HG03571 (cell line): Measurements from ENCODE around the gene FOXO3.
"Not testable (repeated sequence)": the region's sequence is repeated elsewhere in the genome, so short reads cannot be mapped to it uniquely, and the experiment has no call there.

Experiments
- ATAC-seq: cut with Tn5 transposase; IDR thresholded peaks from one replicate; pipeline ENCODE4 v1.9.1; 2021; ENCODE audit not compliant: unreplicated experiment

The FOXO3 gene

DNA sequence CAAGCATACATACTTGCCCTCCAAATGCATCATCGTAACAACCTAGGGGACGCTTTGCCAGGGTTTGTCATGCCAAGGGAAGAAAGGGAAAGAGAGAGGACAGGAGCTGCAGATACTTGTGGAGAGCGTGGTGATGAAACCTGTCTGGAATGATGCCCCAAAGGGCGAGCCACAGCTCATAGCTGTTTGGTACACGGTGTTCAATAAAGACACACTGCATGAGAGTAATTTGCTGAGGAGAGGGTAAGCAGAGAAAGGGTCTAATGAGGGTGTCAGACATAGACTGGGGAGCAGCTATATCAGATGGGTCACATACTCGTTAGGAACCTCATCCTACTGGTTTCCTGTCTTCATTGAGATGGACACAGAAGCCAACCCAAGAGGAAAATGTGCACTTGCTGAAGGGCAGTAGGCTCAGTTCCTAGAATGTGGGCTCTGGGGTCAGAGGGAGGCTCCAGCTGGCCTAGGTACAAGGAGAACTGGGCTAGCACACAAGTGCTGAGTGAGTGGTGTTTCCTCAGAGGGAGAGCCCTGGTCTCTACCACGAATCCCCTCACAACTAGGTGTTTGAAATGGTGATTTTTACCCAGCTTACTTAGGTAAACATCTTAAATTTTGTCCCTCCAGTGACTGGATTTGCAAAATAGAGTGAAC, 5.2 kb upstream of the FOXO3 start:
- ATAC-seq: no peak

DNA sequence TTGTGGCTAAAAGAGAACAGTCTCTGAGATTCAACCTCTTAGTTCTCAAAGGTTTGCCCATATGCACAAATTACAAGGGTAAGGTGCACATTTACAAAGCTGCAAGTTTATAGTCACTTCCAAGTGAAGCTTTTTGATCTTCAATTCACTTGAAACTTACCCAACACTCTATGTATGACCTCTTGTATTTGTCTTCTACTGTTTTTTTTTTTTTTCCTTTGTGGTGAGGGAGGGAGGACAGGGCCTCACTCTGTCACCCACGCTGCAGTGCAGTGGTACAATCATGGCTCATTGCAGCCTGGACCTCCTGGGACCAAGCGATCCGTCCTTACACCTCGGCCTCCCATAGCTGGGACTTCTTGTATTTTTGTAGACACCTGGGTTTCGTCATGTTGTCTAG, 4.5 kb upstream of the FOXO3 start:
- ATAC-seq: no peak

- ATAC-seq: no peak
These were observed 3.7 kb upstream of the FOXO3 start for GRCh38 chr6:108556866-108557493.

- ATAC-seq: no peak
These were observed 3.0 kb upstream of the FOXO3 start for GRCh38 chr6:108557494-108558371.

DNA sequence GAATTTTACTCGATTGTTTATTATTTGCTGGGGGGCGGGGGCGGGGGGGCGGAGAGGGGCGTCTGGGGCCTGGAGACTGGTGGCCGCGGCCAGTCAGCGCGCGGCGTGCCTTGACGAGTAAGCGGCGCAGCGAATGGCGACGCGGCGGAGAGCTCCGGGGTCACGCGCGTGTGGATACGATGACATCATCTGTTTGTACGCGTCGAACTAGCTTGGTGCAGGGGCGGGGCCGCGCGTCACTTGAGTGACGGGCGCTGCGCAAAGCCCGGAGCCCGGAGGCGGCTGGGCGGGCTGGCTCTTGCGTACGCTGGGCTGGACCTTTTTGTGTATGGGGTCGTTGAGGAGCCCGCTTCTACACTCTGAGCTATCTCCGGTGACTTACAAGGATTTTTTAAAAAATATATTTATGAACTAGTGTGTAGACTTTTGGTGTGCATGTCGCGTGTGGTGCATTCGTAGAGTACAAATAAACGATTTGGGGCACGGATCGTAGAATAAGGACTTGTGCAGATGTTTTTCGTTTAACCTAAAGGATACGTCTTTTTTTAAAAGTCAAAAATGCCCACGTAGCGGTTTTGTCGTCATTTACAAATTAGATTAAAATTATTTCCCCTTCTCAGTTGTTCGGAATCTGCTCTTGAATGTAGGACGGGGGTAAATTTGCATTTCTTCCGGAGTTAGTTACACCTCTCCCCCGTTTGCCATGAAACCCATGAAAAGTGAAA, 2.2 kb upstream of the FOXO3 start:
- peak; percentile 52 for ATAC-seq

DNA sequence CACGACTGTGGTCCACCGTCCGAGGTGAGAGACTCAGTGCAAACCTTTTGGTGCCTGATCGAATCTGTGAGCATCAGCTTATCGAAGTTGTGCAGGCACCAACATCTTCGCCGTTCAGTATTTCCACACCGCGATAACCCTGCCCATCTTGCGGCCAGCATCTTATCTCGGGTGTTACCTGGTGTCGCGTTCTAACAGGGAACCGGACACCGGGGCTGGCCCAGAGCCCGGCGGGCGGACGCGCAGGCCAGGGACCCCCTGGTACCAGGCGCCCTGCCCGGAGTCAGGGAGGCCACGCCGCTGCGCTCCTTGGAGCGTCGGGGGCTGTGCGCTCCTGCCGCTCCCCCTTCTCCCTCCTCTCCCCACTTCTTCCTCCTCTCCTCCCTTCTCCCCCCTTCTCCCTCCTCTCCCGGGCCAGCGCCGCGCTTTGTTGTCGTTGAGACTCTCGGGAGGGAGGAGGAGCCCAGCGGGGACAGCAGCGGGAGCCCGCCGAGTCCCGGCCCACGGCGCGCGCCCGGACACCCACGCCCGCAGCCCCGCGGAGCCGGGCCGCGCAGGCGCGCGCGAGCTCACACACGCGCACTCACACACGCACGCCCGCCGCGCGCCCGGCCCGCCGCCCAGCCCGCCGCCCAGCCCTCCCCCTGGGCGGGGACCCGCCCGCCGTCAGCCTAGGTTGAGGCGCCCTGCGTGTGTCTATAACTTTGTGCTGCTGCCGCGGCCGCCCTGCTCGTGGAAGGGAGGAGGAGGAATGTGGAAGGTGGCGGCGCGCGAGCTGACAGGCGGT, 1.4 kb upstream of the FOXO3 start:
- peak; percentile 34 for ATAC-seq

DNA sequence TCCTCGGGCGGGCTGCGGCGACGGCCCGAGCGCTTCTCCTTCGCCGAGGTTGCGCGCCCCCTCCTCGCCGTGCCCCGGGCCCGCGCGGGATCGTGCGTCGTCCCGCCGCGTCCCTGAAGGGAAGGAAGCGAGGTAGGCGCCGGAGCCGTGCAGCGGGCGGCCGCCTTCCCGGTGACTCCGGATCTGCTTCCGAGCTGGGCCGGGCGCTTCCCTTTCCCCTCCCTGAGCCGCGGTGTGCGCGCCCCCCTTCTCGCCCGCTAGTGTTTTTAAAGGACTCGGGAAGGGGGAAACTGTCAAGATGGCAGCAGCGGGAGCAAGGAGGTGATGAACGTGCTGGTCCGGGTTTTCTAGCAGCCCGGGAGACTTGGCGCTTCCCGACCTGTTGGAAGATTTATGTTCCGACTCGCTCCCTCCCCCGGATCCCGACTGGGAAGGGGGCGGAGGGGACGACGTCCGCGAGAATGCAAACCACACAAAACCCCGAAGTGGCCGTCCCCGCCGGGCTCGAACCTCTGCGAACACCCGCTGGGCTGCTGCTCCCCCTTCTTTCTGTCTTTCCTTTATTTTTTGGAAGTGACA, 744 bp upstream of the FOXO3 start:
- ATAC-seq: no peak

DNA sequence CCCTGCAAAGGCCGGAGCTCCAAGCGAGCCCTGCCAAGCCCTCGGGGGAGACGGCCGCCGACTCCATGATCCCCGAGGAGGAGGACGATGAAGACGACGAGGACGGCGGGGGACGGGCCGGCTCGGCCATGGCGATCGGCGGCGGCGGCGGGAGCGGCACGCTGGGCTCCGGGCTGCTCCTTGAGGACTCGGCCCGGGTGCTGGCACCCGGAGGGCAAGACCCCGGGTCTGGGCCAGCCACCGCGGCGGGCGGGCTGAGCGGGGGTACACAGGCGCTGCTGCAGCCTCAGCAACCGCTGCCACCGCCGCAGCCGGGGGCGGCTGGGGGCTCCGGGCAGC, 561 bp downstream of the FOXO3 start:
- not testable (repeated sequence) for ATAC-seq

DNA sequence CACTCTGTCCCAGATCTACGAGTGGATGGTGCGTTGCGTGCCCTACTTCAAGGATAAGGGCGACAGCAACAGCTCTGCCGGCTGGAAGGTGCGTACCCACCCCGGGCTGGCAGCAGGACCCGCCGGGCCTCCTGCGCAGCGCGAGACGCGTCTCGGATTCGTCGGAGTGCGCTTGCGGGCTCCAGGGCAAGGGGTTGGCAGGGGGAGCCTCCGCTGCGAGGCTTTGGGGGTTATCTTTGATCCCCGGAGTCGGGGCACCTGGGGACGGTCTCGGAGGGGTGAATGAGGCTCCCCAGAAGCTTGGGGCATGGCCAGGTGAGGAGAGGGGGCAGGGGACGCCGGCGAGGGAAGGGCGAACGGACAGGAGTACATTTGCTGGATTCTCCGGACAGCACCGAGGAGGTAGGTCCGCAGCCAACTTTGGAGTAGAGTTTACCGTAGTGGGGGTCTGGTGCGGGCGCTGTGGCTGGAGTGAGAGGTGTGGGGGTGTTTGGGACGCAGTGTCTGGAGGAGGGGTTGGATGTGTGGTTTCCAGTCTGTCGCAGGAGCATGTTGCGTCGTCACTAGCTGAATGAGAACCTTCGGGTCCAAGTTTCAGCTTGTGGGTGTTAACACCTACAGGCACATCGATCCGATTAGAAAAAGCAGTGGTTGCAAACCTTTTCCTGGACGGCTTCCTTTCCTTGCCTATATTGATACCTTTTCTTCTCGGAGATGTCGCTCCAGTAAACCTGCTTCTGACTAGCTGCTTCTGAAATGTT, 1.2 kb downstream of the FOXO3 start:
- no peak for ATAC-seq

DNA sequence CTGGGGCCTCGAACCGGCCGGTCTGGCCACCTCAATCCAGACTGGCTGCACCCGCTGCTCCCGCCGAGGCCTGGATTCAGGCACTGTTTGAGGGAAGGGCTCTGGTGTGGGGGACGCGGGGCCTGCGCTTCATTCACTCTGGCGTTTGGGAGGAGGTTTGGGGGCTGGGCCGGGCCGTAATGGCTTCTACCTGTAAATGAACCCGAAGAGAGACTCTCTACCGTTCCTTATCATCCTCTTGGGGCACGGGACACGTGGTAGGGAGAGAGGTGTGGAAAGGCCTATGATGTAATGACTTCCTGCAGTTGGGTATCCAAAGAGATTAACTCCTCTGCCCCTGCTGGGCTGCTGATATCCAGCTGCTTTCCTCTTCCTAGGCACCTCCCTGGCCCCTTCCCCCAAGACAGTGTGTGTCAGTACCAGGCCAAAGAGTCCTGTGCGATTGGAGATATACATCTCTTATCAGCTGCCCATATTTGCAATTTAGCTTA, 1.8 kb downstream of the FOXO3 start:
- ATAC-seq: no peak

DNA sequence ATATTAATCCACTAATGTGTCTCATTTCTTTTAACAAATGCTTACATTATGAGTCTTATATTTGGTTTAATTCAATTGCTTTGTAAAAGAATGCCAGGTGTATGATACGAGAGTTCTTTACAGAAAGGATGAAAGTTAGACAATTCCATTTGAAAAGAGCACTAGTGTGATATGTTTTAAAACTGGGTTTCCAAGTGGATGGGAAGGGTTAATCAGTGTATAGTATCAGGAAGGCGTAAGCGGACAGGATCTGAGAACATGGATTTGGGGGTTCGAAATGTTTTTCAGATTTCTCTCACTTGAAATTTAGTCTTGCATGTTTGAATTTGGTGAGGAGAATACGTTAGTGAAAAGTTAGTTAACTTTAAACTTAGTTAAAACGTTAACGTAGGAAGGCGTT, 2.6 kb downstream of the FOXO3 start:
- ATAC-seq: no peak

GRCh38 chr6:108564178-108564577, 3.5 kb downstream of the FOXO3 start:
- no peak for ATAC-seq

DNA sequence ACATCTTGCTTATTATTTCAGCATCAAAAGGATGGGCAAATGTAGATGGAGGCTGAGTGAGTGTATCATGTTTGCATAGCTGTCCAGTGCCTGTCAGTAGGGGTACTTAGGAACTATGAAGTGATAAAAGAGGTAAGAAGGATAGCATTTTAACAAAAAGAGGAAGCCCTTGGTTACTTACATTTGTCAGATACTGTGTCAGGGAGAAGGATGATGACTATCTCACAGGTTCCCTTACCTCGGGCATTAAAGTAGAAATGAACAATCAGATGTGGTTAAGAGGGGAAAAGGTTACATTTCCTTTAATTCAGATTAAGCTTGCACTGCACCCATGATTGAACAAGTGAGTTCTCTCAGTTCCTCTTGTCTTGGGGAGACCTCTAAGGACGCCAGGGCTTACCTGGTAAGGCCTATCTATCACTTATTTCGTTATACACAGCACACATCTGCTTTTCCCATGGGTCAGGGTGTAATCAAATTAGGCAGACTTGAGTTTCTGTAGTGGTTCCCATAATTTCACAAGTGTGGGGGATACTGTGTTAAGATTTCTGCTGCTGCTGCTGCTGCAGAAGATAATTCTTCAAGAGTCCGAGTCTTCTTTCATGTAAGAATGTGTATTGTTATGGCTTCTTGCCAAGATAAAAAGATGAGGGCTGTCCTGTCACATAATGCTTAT, 4.5 kb downstream of the FOXO3 start:
- ATAC-seq: peak; percentile 75

- no peak for ATAC-seq
These were observed 5.2 kb downstream of the FOXO3 start for GRCh38 chr6:108565893-108566292.

DNA sequence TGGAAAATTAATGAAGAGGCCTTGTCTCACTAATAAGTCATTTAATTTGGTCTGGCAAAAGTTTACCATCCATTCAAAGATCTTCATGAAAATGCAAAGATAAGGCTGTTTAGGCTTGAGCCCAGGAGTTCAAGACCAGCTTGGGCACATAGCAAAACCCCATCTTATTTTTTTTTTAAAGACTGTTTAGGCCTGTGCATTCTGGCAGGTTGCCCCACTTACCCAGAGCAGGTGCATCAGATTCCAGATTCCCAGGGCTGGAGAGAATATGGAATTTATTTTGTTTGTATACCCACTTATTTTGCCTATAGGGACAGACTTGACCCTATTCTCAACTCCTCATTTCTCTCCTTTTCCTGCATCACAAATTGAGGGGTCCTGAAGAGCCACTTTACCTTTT, 5.7 kb downstream of the FOXO3 start:
- ATAC-seq: no peak

- ATAC-seq: no peak
These were observed 7.4 kb downstream of the FOXO3 start for GRCh38 chr6:108568101-108568500.

- no peak for ATAC-seq
These were observed 8.0 kb downstream of the FOXO3 start for GRCh38 chr6:108568551-108569305.

GRCh38 chr6:108570517-108570916, 9.8 kb downstream of the FOXO3 start:
- ATAC-seq: no peak
